MCF 10A (cell line): ENCODE results near the gene DZANK1. TPM values are rescaled to one million over a fixed set of nuclear protein-coding genes. Genes with fewer than 3 reads are reported as not detected.
"Not testable (repeated sequence)": the region's sequence is repeated elsewhere in the genome, so short reads cannot be mapped to it uniquely, and the experiment has no call there.

Source experiments
- BruUV-seq: library from RNA; stranded (reverse); fragments of 400-500 nt; replicated peaks from 2 replicates; lab custom pipeline; 2021; lab: Mats Ljungman, UMichigan
- CTCF ChIA-PET: fragments of 300-600 bp; sonication (Branson Sonifier 250); formaldehyde crosslinking; extraction: SDS; loops from one replicate; lab custom pipeline; 2021; ENCODE audit warnings: antibody characterized with exemption, inconsistent platforms; lab: Yijun Ruan, JAX
- POLR2A ChIA-PET: fragments of 300-600, 350-650 bp; sonication (Branson Sonifier 250); formaldehyde crosslinking; extraction: SDS; loops from one replicate; lab custom pipeline; 2020; ENCODE audit warnings: antibody characterized with exemption, inconsistent platforms; lab: Yijun Ruan, JAX
- DNase-seq: peaks from one replicate; pipeline ENCODE4 v3.0.0-alpha.2; 2018; ENCODE audit not compliant: unreplicated experiment
- H3K27ac Mint-ChIP-seq: one replicate; pipeline ENCODE4 v1.8.0; 2022; ENCODE audit warnings: mild to moderate bottlenecking, low read depth, mixed read lengths; ENCODE audit not compliant: unreplicated experiment
- H3K27me3 Mint-ChIP-seq: one replicate; pipeline ENCODE4 v1.8.0; 2022; ENCODE audit warnings: mixed read lengths; ENCODE audit not compliant: insufficient read depth, unreplicated experiment
- H3K36me3 Mint-ChIP-seq: one replicate; pipeline ENCODE4 v1.8.0; 2022; ENCODE audit warnings: mild to moderate bottlenecking, moderate library complexity, mixed read lengths; ENCODE audit not compliant: insufficient read depth, unreplicated experiment
- H3K4me1 Mint-ChIP-seq: one replicate; pipeline ENCODE4 v1.8.0; 2022; ENCODE audit warnings: mixed read lengths; ENCODE audit not compliant: insufficient read depth, unreplicated experiment
- H3K4me3 Mint-ChIP-seq: one replicate; pipeline ENCODE4 v1.8.0; 2022; ENCODE audit warnings: mild to moderate bottlenecking, moderate library complexity, mixed read lengths; ENCODE audit not compliant: unreplicated experiment
- H3K9me3 Mint-ChIP-seq: one replicate; pipeline ENCODE4 v1.8.0; 2022; ENCODE audit warnings: mixed read lengths; ENCODE audit not compliant: unreplicated experiment
- intact Hi-C: fragments of 100-400 bp; cut with micrococcal nuclease; formaldehyde crosslinking; loops from 2 replicates; pipeline ENCODE4 v1.14.1; 2022
- microRNA-seq: library from miRNA; unstranded; fragments of <30 nt; microRNA quantifications from one replicate; pipeline ENCODE4 v1.2.0, GENCODE V29; 2022
- total RNA-seq: library from RNA; stranded (reverse); gene quantifications from 2 replicates; pipeline ENCODE4 v1.2.3, GENCODE V29; 2022
- TF ChIP-seq, protein P1 (sequence below): fragments of 200-600 bp; IDR thresholded peaks from one replicate; pipeline ENCODE4 v1.8.0; 2022; ENCODE audit warnings: antibody characterized with exemption, mild to moderate bottlenecking; ENCODE audit not compliant: unreplicated experiment

DZANK1 gene
- total RNA-seq, 1 experiment from 2014 or later: 2.5 TPM

DNA sequence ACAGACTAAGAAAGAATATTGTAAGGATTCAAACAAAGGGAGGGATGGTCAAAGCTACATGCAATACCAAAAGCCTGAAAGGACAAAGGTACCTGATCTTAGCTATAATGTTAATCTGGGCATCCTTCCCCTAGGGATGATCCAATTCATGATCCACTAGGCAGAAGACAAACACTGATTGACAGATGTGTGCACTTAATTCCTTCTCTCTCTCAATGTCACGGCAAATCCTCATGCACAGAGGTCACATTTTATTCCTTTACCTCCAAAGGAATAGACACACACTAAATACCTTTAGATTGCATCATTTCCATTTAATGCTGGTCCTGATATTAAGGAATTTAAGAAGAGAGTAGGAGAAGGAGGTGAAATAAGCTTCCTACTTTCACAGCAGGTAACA is 105.2 kb downstream of the DZANK1 start:
- CTCF ChIA-PET: no interaction called here

GRCh38 chr20:18360635-18361034 is 106.2 kb downstream of the DZANK1 start:
- Mint-ChIP-seq H3K36me3 (no peaks in the 10 kb centered on the region), H3K4me3 (no peak overlapping the region), H3K27me3 (no peaks in the 10 kb centered on the region), H3K27ac (no peak overlapping the region), H3K4me1 (peaks cover 7% of the 10 kb centered on the region), H3K9me3 (peaks cover under 1% of the 10 kb centered on the region)
- intact Hi-C loops: no loop called here
- peak; percentile 1 for DNase-seq
- ChIA-PET POLR2A (interaction anchor here (0.7 kb wide), 1 partner anchor 218 kb away, joined by 3 read pairs; no protein-coding TSS in a partner anchor), CTCF (interaction anchor here (0.6 to 0.9 kb wide), 3 partner anchors 48 to 742 kb away, joined by 3 to 6 read pairs (median 3); no protein-coding TSS in a partner anchor)
- TF ChIP-seq, protein P1, sequence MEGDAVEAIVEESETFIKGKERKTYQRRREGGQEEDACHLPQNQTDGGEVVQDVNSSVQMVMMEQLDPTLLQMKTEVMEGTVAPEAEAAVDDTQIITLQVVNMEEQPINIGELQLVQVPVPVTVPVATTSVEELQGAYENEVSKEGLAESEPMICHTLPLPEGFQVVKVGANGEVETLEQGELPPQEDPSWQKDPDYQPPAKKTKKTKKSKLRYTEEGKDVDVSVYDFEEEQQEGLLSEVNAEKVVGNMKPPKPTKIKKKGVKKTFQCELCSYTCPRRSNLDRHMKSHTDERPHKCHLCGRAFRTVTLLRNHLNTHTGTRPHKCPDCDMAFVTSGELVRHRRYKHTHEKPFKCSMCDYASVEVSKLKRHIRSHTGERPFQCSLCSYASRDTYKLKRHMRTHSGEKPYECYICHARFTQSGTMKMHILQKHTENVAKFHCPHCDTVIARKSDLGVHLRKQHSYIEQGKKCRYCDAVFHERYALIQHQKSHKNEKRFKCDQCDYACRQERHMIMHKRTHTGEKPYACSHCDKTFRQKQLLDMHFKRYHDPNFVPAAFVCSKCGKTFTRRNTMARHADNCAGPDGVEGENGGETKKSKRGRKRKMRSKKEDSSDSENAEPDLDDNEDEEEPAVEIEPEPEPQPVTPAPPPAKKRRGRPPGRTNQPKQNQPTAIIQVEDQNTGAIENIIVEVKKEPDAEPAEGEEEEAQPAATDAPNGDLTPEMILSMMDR: no peak
- BruUV-seq: no TSS peak

More for the DNA sequence above, 105.2 kb downstream of the DZANK1 start:
- no peak for DNase-seq
- intact Hi-C loops: no loop called here
- POLR2A ChIA-PET: no interaction called here
- no peaks in the 10 kb centered on the region for H3K27me3 Mint-ChIP-seq
- no peak overlapping the region for H3K4me3 Mint-ChIP-seq
- no peaks in the 10 kb centered on the region for H3K9me3 Mint-ChIP-seq
- H3K27ac Mint-ChIP-seq: no peak overlapping the region
- H3K4me1 Mint-ChIP-seq: peaks cover 7% of the 10 kb centered on the region
- H3K36me3 Mint-ChIP-seq: no peaks in the 10 kb centered on the region
- BruUV-seq: no TSS peak
- TF ChIP-seq, protein P1: no peak

GRCh38 chr20:18359854-18360253 is 107.0 kb downstream of the DZANK1 start:
- TF ChIP-seq, protein P1: no peak

DNA sequence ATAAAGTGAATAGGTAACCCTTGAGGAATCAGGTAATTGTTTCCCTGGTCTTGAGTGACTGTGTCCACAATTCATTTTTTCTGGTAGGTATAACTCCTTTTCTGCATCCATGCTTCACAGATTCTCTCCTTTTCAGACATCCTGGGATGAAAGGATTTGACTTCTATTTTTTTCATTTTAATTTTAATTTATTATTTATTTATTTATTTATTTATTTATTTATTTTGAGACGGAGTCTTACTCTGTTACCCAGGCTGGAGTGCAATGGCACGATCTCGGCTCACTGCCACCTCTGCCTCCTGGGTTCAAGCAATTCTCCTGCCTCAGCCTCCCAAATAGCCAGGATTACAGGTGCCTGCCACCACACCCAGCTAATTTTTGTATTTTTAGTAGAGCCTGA is 117.1 kb downstream of the DZANK1 start:
- H3K4me3 Mint-ChIP-seq, H3K36me3 Mint-ChIP-seq, intact Hi-C loops, H3K27me3 Mint-ChIP-seq, H3K4me1 Mint-ChIP-seq, DNase-seq, POLR2A ChIA-PET, CTCF ChIA-PET, H3K9me3 Mint-ChIP-seq, H3K27ac Mint-ChIP-seq, BruUV-seq: not testable (repeated sequence)

More at GRCh38 chr20:18359854-18360253, 107.0 kb downstream of the DZANK1 start:
- Mint-ChIP-seq H3K9me3 (peaks cover 9% of the 10 kb centered on the region), H3K27me3 (no peaks in the 10 kb centered on the region), H3K4me1 (peaks cover 7% of the 10 kb centered on the region), H3K36me3 (no peaks in the 10 kb centered on the region), H3K27ac (no peak overlapping the region), H3K4me3 (no peak overlapping the region)
- no peak for DNase-seq
- intact Hi-C loops: no loop called here
- no TSS peak for BruUV-seq
- ChIA-PET CTCF (interaction anchor here (0.7 to 0.9 kb wide), 2 partner anchors 9 to 52 kb away, joined by 3 to 6 read pairs; no protein-coding TSS in a partner anchor), POLR2A (no interaction called here)

Small RNA genes lying within 50 kb of the gene (microRNA-seq; reads per million reads assigned to microRNA genes)
- 1.5 reads per million, percentile 5 among the genes with 10 or more reads in this experiment for gene MIR3192

Other genes starting within 250 kb of the DZANK1 start
- 25.3 and 30.4 TPM in 2 replicates for gene ZNF133, start 178.5 kb downstream of the DZANK1 start, total RNA-seq
- gene POLR3F, start 360 bp upstream of the DZANK1 start, total RNA-seq: 11.2 and 15.1 TPM in 2 replicates
- gene RBBP9, start 30.2 kb upstream of the DZANK1 start, total RNA-seq: 6.8 and 7.3 TPM in 2 replicates
- 139 TPM in 2 replicates for gene SEC23B, start 40.9 kb upstream of the DZANK1 start, total RNA-seq
- gene SMIM26, start 100.4 kb upstream of the DZANK1 start, total RNA-seq: 106 and 127 TPM in 2 replicates
- 101 and 113 TPM in 2 replicates for gene DTD1, start 121.0 kb upstream of the DZANK1 start, total RNA-seq